K562 (cell line): ENCODE measurements around the gene CLPSL1. TPM values are rescaled to one million over a fixed set of nuclear protein-coding genes. Genes with fewer than 3 reads are reported as not detected.

ENCODE experiments used
- BRD4 ChIP-seq: fragments of 200-600 bp; sonication (generic); IDR thresholded peaks from 2 replicates; pipeline ENCODE4 v1.6.1; 2017; ENCODE audit warnings: inconsistent platforms
- CREM ChIP-seq: IDR thresholded peaks from 2 replicates; pipeline ENCODE4 v1.6.1; 2014; ENCODE audit warnings: antibody characterized with exemption, low read depth
- ESRRB ChIP-seq: fragments of 250-450 bp; sonication (Bioruptor Pico); IDR thresholded peaks from 2 replicates; pipeline ENCODE4 v1.5.0; 2020; ENCODE audit warnings: mild to moderate bottlenecking, moderate library complexity, borderline replicate concordance
- FOS ChIP-seq: IDR thresholded peaks from 3 replicates; pipeline ENCODE4 v1.6.1; 2011; ENCODE audit not compliant: insufficient read length; ENCODE audit errors: extremely low read depth
- FOXA1 ChIP-seq: fragments of 450-650 bp; IDR thresholded peaks from 2 replicates; pipeline ENCODE4 v1.6.1; 2016; ENCODE audit warnings: mild to moderate bottlenecking, borderline replicate concordance
- HNRNPUL1 ChIP-seq: fragments of 200-400 bp; formaldehyde crosslinking; IDR thresholded peaks from 2 replicates; pipeline ENCODE4 v1.6.1; 2017; ENCODE audit warnings: low read length
- KAT7 ChIP-seq: sonication (generic); formaldehyde crosslinking; IDR thresholded peaks from 2 replicates; pipeline ENCODE4 v1.8.0; 2022; ENCODE audit warnings: missing genetic modification reagents, mild to moderate bottlenecking, borderline replicate concordance
- KAT8 ChIP-seq: fragments of 450-650 bp; IDR thresholded peaks from 2 replicates; pipeline ENCODE4 v1.6.1; 2016; ENCODE audit warnings: low read depth, mild to moderate bottlenecking
- MAZ ChIP-seq, 2 experiments: fragments of 450-650 bp in 1 of 2; sonication (generic) in 1 of 2; formaldehyde crosslinking; IDR thresholded peaks in 1 of 2; conservative IDR thresholded peaks in 1 of 2; 2 replicates each; pipeline versions ENCODE4 v1.4.0 to v1.5.0; 2020; ENCODE audit warnings: mild to moderate bottlenecking in 1 of 2, missing genetic modification reagents in 1 of 2
- POLR2G ChIP-seq: fragments of 200-400 bp; formaldehyde crosslinking; IDR thresholded peaks from 2 replicates; pipeline ENCODE4 v1.6.1; 2017; ENCODE audit warnings: low read depth, mild to moderate bottlenecking, antibody characterized with exemption, low read length, moderate library complexity
- PRMT5 ChIP-seq: sonication (generic); formaldehyde crosslinking; IDR thresholded peaks from 2 replicates; pipeline ENCODE4 v1.5.0; 2020; ENCODE audit warnings: missing genetic modification reagents
- RUNX1 ChIP-seq: sonication (generic); IDR thresholded peaks from 2 replicates; pipeline ENCODE4 v1.6.1; 2016; ENCODE audit warnings: antibody characterized with exemption, low read depth
- SOX6 ChIP-seq: fragments of 450-650 bp; IDR thresholded peaks from 2 replicates; pipeline ENCODE4 v1.6.1; 2014; ENCODE audit warnings: mild to moderate bottlenecking
- TBL1XR1 ChIP-seq, 2 experiments: IDR thresholded peaks; 2 replicates each; pipeline ENCODE4 v1.6.1; 2012; ENCODE audit warnings: improper control_type of control experiment in 2 of 2, low read length in 2 of 2, mild to moderate bottlenecking in 1 of 2
- TCF3 ChIP-seq: sonication (generic); formaldehyde crosslinking; IDR thresholded peaks from 2 replicates; pipeline ENCODE4 v1.4.0; 2020; ENCODE audit warnings: mild to moderate bottlenecking, missing genetic modification reagents
- ZNF830 ChIP-seq: fragments of 250-450 bp; sonication (Bioruptor Pico); IDR thresholded peaks from 2 replicates; pipeline ENCODE4 v1.5.0; 2021; ENCODE audit warnings: mild to moderate bottlenecking
- polyA plus RNA-seq, 8 experiments: library from polyadenylated mRNA; depleted of rRNA in 4 of 8; stranded (reverse) in 5 of 8; unstranded in 3 of 8; fragments of >200 nt; fragmentation: Nextera tagmentation in 2 of 8; fragmentation: Illumina TruSeq in 1 of 8; extraction: Ambion mirVana in 2 of 8; extraction: Trizol in 1 of 8; gene quantifications; 2 replicates each; pipeline versions ENCODE4 v1.2.1 to v1.2.3, GENCODE V29; 2011 to 2014; ENCODE audit warnings: inconsistent platforms in 1 of 8, missing spikeins in 1 of 8
- total RNA-seq, 7 experiments: library from RNA; depleted of rRNA in 6 of 7; stranded (reverse); fragments of >200 nt in 6 of 7; fragmentation: Illumina TruSeq in 2 of 7; extraction: Trizol in 2 of 7; gene quantifications; 2 replicates each; pipeline versions ENCODE4 v1.2.1 to v1.2.3, GENCODE V29; 2011 to 2021; ENCODE audit warnings: low replicate concordance in 1 of 7
- TF ChIP-seq, protein P1 (sequence below): sonication (generic); formaldehyde crosslinking; IDR thresholded peaks from 2 replicates; pipeline ENCODE4 v1.8.1; 2023; ENCODE audit warnings: mild to moderate bottlenecking, missing genetic modification reagents
- TF ChIP-seq, protein P2 (sequence below), 2 experiments: fragments of 450-650 bp; conservative IDR thresholded peaks; 2 replicates each; pipeline ENCODE4 v1.6.1; 2017; ENCODE audit warnings: mild to moderate bottlenecking in 2 of 2, moderate library complexity in 2 of 2
- TF ChIP-seq, protein P3 (sequence below): fragments of 250-450 bp; sonication (Bioruptor Pico); IDR thresholded peaks from 2 replicates; pipeline ENCODE4 v1.8.0; 2022; ENCODE audit warnings: inconsistent platforms
- TF ChIP-seq, protein P4 (sequence below): sonication (generic); formaldehyde crosslinking; IDR thresholded peaks from 2 replicates; pipeline ENCODE4 v1.8.0; 2022; ENCODE audit warnings: missing genetic modification reagents, mild to moderate bottlenecking, borderline replicate concordance

The CLPSL1 gene
- total and polyA plus RNA-seq, 9 of the 15 experiments (the other 6 are each of a cell fraction or from before 2014, with no cell fraction given) = not detected

DNA sequence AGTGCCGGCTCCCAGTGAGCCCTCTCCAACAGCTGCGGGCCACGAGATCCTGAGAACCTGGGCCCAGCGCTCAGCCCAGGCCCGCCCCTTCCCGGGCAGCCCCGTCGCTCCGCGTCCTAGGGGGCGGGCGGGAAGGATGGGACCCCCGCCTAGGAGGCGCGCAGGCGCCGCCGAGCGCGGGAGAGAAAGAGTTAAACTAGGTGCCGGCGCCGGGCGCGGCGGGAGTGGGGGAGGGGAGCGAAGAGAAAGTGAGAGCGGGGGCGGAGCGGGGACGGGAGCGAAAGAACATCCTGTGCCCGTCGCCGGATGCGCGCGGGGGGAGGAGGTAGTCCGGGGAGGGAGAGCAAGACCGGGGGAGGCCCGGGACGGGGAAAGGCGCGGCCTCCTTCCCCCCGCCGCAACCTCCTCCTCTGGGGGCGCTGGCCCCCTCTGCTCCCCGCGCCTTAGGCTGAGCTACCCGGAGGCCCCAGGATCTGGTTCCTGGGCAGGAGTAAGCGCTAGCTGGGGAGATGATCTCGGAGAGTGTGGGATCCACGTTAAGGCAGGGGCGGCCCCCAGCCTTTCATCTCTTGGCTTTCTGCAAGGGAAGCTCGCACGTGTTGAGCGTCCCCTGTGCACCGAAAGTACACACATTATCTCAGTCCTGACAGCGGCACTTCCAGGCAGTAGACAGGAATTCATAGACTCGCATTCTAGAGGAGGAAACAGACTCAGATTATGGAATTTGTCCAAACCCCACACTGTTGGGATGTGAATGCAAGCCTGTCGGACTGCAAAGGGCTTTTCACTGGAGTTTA, 48.9 kb upstream of the CLPSL1 start (continued):
- TF ChIP-seq, protein P1, sequence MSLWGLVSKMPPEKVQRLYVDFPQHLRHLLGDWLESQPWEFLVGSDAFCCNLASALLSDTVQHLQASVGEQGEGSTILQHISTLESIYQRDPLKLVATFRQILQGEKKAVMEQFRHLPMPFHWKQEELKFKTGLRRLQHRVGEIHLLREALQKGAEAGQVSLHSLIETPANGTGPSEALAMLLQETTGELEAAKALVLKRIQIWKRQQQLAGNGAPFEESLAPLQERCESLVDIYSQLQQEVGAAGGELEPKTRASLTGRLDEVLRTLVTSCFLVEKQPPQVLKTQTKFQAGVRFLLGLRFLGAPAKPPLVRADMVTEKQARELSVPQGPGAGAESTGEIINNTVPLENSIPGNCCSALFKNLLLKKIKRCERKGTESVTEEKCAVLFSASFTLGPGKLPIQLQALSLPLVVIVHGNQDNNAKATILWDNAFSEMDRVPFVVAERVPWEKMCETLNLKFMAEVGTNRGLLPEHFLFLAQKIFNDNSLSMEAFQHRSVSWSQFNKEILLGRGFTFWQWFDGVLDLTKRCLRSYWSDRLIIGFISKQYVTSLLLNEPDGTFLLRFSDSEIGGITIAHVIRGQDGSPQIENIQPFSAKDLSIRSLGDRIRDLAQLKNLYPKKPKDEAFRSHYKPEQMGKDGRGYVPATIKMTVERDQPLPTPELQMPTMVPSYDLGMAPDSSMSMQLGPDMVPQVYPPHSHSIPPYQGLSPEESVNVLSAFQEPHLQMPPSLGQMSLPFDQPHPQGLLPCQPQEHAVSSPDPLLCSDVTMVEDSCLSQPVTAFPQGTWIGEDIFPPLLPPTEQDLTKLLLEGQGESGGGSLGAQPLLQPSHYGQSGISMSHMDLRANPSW (CRISPR knock-in tag) = no peak; the same call in 1 of the 2 replicates
- TF ChIP-seq CREM = peak; percentile 69
- TF ChIP-seq PRMT5 (CRISPR knock-in tag) = no peak
- no peak for TF ChIP-seq KAT8
- TF ChIP-seq BRD4 = peak; percentile 45; the same call in 1 of the 2 replicates
- no peak for TF ChIP-seq TCF3 (CRISPR knock-in tag)
- no peak for TF ChIP-seq RUNX1
- TF ChIP-seq ZNF830 (CRISPR knock-in tag) = no peak
- peak; percentile 67; the same call in 1 of the 2 replicates for TF ChIP-seq SOX6
- TF ChIP-seq, protein P2, sequence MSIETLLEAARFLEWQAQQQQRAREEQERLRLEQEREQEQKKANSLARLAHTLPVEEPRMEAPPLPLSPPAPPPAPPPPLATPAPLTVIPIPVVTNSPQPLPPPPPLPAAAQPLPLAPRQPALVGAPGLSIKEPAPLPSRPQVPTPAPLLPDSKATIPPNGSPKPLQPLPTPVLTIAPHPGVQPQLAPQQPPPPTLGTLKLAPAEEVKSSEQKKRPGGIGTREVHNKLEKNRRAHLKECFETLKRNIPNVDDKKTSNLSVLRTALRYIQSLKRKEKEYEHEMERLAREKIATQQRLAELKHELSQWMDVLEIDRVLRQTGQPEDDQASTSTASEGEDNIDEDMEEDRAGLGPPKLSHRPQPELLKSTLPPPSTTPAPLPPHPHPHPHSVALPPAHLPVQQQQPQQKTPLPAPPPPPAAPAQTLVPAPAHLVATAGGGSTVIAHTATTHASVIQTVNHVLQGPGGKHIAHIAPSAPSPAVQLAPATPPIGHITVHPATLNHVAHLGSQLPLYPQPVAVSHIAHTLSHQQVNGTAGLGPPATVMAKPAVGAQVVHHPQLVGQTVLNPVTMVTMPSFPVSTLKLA (conservative IDR thresholded peaks at IDR 0.05) = peak; percentile 96 to 97
- TF ChIP-seq, protein P3, sequence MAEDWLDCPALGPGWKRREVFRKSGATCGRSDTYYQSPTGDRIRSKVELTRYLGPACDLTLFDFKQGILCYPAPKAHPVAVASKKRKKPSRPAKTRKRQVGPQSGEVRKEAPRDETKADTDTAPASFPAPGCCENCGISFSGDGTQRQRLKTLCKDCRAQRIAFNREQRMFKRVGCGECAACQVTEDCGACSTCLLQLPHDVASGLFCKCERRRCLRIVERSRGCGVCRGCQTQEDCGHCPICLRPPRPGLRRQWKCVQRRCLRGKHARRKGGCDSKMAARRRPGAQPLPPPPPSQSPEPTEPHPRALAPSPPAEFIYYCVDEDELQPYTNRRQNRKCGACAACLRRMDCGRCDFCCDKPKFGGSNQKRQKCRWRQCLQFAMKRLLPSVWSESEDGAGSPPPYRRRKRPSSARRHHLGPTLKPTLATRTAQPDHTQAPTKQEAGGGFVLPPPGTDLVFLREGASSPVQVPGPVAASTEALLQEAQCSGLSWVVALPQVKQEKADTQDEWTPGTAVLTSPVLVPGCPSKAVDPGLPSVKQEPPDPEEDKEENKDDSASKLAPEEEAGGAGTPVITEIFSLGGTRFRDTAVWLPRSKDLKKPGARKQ = no peak
- TF ChIP-seq KAT7 = 0 out of 2 replicates have a peak, but pooled peaks have one; percentile 82
- TF ChIP-seq POLR2G = peak; percentile 88
- no peak for TF ChIP-seq HNRNPUL1
- no peak for TF ChIP-seq FOXA1
- no peak for TF ChIP-seq ESRRB (CRISPR knock-in tag)
- TF ChIP-seq FOS = no peak
- TF ChIP-seq, protein P4, sequence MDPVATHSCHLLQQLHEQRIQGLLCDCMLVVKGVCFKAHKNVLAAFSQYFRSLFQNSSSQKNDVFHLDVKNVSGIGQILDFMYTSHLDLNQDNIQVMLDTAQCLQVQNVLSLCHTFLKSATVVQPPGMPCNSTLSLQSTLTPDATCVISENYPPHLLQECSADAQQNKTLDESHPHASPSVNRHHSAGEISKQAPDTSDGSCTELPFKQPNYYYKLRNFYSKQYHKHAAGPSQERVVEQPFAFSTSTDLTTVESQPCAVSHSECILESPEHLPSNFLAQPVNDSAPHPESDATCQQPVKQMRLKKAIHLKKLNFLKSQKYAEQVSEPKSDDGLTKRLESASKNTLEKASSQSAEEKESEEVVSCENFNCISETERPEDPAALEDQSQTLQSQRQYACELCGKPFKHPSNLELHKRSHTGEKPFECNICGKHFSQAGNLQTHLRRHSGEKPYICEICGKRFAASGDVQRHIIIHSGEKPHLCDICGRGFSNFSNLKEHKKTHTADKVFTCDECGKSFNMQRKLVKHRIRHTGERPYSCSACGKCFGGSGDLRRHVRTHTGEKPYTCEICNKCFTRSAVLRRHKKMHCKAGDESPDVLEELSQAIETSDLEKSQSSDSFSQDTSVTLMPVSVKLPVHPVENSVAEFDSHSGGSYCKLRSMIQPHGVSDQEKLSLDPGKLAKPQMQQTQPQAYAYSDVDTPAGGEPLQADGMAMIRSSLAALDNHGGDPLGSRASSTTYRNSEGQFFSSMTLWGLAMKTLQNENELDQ (CRISPR knock-in tag) = no peak; the same call in 1 of the 2 replicates
- TF ChIP-seq MAZ (CRISPR knock-in tag; conservative IDR thresholded peaks at IDR 0.05 in 1 of 2, IDR thresholded peaks at IDR 0.05 in 1 of 2) = peak; percentile 90 to 96
- peak; percentile 25 to 78; a peak in 3 of 4 replicates for TF ChIP-seq TBL1XR1 (IDR thresholded peaks at IDR 0.05; ENCODE audit: low read length in 2 of 2)
